HL-60 (cell line): Measurements from ENCODE around the gene KLF15.

Experiments used
- DNase-seq, 2 experiments: peaks; one replicate each; pipeline ENCODE4 v3.0.0-alpha.2; 2010 to 2020; ENCODE audit warnings: low read depth in 1 of 2, low spot score in 1 of 2
- H3K27ac ChIP-seq: fragments of 250-450 bp; sonication (Bioruptor Pico); replicated peaks from 2 replicates; pipeline ENCODE4 v1.5.1; 2020; ENCODE audit warnings: mild to moderate bottlenecking, moderate library complexity
- H3K27me3 ChIP-seq: fragments of 250-450 bp; sonication (Bioruptor Pico); 2 replicates; pipeline ENCODE4 v1.5.1; 2021; ENCODE audit warnings: mild to moderate bottlenecking, moderate library complexity; ENCODE audit not compliant: insufficient read depth, poor library complexity, severe bottlenecking
- H3K4me3 ChIP-seq: replicated peaks from 2 replicates; pipeline ENCODE4 v1.5.1; 2011; ENCODE audit warnings: mild to moderate bottlenecking, control low read depth, low read length; ENCODE audit not compliant: insufficient read depth
- GABPA ChIP-seq: IDR thresholded peaks from 2 replicates; pipeline ENCODE4 v1.6.1; 2012; ENCODE audit warnings: low read depth
- POLR2AphosphoS5 ChIP-seq: IDR thresholded peaks from 2 replicates; pipeline ENCODE4 v1.6.1; 2012; ENCODE audit warnings: low read depth
- SPI1 ChIP-seq: IDR thresholded peaks from 2 replicates; pipeline ENCODE4 v1.6.1; 2012; ENCODE audit warnings: low read depth, mild to moderate bottlenecking, borderline replicate concordance
- TF ChIP-seq, protein P1 (sequence below): IDR thresholded peaks from 2 replicates; pipeline ENCODE4 v1.6.1; 2012; ENCODE audit warnings: low read depth; ENCODE audit not compliant: insufficient replicate concordance
- TF ChIP-seq, protein P2 (sequence below): IDR thresholded peaks from one replicate; pipeline ENCODE4 v1.5.1; 2011; ENCODE audit warnings: low read length, control low read depth, inconsistent platforms; ENCODE audit not compliant: insufficient read depth

Gene KLF15

DNA sequence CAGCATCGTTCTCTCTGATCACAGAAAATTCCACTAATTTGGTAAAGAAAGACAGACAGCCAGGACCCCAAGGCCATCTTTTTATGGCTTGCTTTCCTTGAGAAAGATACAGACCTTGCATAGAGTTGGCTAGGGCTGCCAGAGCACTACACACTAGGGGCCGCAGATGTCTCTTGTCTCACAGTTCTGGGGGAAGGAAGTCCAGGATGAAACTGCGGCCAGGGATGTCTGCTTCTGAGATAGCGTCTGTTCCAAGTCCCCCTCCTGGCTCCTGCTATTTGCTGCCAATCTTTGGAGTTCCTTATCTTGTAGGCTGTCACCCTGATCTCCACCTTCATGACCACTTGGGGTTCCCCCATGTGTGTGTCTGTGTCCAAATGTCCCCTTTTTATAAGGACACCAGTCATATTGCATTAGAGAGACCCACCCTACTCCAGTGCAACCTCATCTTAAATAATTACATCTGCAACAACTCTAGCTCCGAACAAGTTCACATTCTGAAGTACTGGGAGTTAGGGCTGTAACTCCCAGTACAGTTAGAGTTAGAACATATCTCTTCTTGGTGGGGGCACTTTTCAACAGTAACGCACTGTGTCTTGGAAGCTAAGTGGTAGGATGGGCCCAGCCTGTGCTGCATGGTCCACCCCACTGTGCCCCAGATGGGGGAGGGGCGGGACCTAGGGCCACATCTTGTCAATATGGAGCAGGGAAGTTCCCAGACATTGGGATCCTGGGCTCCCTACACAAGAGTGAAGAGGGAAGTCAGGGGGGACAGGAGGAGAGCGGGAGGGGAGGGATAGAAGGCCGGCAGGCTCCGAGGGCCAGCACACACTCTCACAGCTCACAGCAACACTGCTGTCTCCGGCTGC lies 42.2 kb downstream of the KLF15 start:
- no peak for TF ChIP-seq POLR2AphosphoS5
- Histone ChIP-seq H3K4me3 (no peak overlapping the region), H3K27me3 (peaks cover 2% of the 10 kb centered on the region), H3K27ac (no peak overlapping the region)
- no peak for DNase-seq

DNA sequence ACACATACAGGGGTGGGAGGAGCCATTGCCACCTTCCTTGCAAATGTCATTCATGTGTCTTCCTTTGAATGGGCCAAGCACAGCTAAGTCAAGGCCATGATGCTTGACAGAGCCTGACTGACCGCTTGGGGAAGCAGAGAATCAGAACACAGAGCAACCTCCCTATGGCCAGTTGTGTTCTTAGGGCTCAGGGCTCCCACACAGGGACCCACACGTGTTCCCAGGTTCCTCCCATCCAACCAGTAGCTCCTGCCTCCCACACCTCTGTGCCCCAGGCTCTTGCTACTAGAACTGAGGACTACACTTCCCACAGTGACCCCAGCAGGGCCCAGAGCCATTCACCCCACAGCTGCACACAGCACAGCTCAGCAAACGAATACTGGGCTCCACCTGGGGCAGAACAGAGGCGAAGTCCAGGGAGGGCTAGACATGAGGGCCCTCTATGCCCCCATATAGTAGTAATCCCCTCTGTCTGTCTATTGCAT lies 42.9 kb downstream of the KLF15 start:
- Histone ChIP-seq H3K4me3 (no peak overlapping the region), H3K27me3 (peaks cover 2% of the 10 kb centered on the region), H3K27ac (no peak overlapping the region)
- no peak for TF ChIP-seq GABPA
- TF ChIP-seq, protein P1, sequence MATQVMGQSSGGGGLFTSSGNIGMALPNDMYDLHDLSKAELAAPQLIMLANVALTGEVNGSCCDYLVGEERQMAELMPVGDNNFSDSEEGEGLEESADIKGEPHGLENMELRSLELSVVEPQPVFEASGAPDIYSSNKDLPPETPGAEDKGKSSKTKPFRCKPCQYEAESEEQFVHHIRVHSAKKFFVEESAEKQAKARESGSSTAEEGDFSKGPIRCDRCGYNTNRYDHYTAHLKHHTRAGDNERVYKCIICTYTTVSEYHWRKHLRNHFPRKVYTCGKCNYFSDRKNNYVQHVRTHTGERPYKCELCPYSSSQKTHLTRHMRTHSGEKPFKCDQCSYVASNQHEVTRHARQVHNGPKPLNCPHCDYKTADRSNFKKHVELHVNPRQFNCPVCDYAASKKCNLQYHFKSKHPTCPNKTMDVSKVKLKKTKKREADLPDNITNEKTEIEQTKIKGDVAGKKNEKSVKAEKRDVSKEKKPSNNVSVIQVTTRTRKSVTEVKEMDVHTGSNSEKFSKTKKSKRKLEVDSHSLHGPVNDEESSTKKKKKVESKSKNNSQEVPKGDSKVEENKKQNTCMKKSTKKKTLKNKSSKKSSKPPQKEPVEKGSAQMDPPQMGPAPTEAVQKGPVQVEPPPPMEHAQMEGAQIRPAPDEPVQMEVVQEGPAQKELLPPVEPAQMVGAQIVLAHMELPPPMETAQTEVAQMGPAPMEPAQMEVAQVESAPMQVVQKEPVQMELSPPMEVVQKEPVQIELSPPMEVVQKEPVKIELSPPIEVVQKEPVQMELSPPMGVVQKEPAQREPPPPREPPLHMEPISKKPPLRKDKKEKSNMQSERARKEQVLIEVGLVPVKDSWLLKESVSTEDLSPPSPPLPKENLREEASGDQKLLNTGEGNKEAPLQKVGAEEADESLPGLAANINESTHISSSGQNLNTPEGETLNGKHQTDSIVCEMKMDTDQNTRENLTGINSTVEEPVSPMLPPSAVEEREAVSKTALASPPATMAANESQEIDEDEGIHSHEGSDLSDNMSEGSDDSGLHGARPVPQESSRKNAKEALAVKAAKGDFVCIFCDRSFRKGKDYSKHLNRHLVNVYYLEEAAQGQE = no peak
- TF ChIP-seq, protein P2, sequence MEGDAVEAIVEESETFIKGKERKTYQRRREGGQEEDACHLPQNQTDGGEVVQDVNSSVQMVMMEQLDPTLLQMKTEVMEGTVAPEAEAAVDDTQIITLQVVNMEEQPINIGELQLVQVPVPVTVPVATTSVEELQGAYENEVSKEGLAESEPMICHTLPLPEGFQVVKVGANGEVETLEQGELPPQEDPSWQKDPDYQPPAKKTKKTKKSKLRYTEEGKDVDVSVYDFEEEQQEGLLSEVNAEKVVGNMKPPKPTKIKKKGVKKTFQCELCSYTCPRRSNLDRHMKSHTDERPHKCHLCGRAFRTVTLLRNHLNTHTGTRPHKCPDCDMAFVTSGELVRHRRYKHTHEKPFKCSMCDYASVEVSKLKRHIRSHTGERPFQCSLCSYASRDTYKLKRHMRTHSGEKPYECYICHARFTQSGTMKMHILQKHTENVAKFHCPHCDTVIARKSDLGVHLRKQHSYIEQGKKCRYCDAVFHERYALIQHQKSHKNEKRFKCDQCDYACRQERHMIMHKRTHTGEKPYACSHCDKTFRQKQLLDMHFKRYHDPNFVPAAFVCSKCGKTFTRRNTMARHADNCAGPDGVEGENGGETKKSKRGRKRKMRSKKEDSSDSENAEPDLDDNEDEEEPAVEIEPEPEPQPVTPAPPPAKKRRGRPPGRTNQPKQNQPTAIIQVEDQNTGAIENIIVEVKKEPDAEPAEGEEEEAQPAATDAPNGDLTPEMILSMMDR = no peak
- no peak for TF ChIP-seq POLR2AphosphoS5
- no peak for TF ChIP-seq SPI1
- DNase-seq = no peak

GRCh38 chr3:126313580-126314304 lies 43.5 kb downstream of the KLF15 start:
- H3K27me3 ChIP-seq = no peaks in the 10 kb centered on the region
- no peak for DNase-seq

DNA sequence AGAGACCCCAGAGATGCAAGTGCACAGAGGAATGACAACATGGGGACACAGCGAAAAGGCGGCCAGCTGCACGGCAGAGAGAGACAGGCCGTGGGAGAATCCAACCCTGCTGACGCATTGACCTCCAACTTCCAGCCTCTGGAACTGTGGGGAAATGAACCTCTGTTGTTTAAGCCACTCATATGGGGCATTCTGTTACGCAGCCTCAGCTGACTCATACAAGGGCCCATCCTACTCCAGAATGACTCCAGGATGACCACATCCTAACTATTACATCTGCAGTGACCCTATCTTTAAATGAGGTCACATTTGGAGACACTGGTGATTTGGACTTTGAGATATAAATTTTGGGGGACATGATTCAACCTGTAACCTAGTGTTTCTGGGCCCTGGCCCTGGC lies 44.0 kb downstream of the KLF15 start:
- Histone ChIP-seq H3K27me3 (no peaks in the 10 kb centered on the region), H3K27ac (no peak overlapping the region), H3K4me3 (no peak overlapping the region)
- DNase-seq = no peak
- no peak for TF ChIP-seq SPI1
- TF ChIP-seq, protein P1 = no peak
- TF ChIP-seq POLR2AphosphoS5 = no peak
- TF ChIP-seq, protein P2 = no peak
- TF ChIP-seq GABPA = no peak

More at GRCh38 chr3:126313580-126314304, 43.5 kb downstream of the KLF15 start:
- TF ChIP-seq SPI1 (no peak), GABPA (no peak)
- TF ChIP-seq, protein P1 = no peak
- Histone ChIP-seq H3K27ac (no peak overlapping the region), H3K4me3 (no peak overlapping the region)
